Skeletal muscle satellite cell (primary cell): ENCODE data around the gene POLN.

ENCODE experiments used
- H3K27me3 ChIP-seq: 2 replicates; pipeline ENCODE4 v1.7.0; 2013; ENCODE audit warnings: low read length; ENCODE audit not compliant: control insufficient read depth, insufficient read depth
- H3K36me3 ChIP-seq: 2 replicates; pipeline ENCODE4 v1.7.0; 2013; ENCODE audit warnings: mild to moderate bottlenecking, control low read depth, low read length; ENCODE audit not compliant: insufficient read depth
- H3K4me1 ChIP-seq: 2 replicates; pipeline ENCODE4 v1.7.0; 2013; ENCODE audit warnings: low read length; ENCODE audit not compliant: control insufficient read depth, insufficient read depth
- H3K4me2 ChIP-seq: 2 replicates; pipeline ENCODE4 v1.7.0; 2013; ENCODE audit warnings: mild to moderate bottlenecking, low read length
- H3K4me3 ChIP-seq: 2 replicates; pipeline ENCODE4 v1.7.0; 2013; ENCODE audit warnings: low read length
- H3K9ac ChIP-seq: 2 replicates; pipeline ENCODE4 v1.7.0; 2013; ENCODE audit warnings: mild to moderate bottlenecking, low read depth, low read length, moderate library complexity
- H3K9me3 ChIP-seq: replicated peaks from 2 replicates; pipeline ENCODE4 v1.7.0; 2013; ENCODE audit warnings: mild to moderate bottlenecking, control low read depth, low read length

The POLN gene

GRCh38 chr4:2101346-2102044 is 140.4 kb downstream of the POLN start:
- Histone ChIP-seq H3K4me3 (no peak overlapping the region), H3K36me3 (no peaks in the 10 kb centered on the region), H3K4me1 (peaks cover 15% of the 10 kb centered on the region), H3K4me2 (peak overlapping the region; percentile 32), H3K9ac (no peak overlapping the region), H3K27me3 (no peaks in the 10 kb centered on the region), H3K9me3 (no peaks in the 10 kb centered on the region)

GRCh38 chr4:2096073-2096609 is 145.8 kb downstream of the POLN start:
- Histone ChIP-seq H3K27me3 (no peaks in the 10 kb centered on the region), H3K4me1 (peaks cover 2% of the 10 kb centered on the region), H3K9ac (no peak overlapping the region), H3K36me3 (no peaks in the 10 kb centered on the region), H3K4me3 (no peak overlapping the region), H3K4me2 (no peak overlapping the region), H3K9me3 (no peaks in the 10 kb centered on the region)

GRCh38 chr4:2095236-2096072 is 146.5 kb downstream of the POLN start:
- Histone ChIP-seq H3K9ac (no peak overlapping the region), H3K36me3 (no peaks in the 10 kb centered on the region), H3K27me3 (no peaks in the 10 kb centered on the region), H3K4me1 (no peaks in the 10 kb centered on the region), H3K4me2 (no peak overlapping the region), H3K9me3 (no peaks in the 10 kb centered on the region), H3K4me3 (no peak overlapping the region)

- H3K4me1 ChIP-seq = no peaks in the 10 kb centered on the region
- H3K27me3 ChIP-seq = no peaks in the 10 kb centered on the region
- no peaks in the 10 kb centered on the region for H3K36me3 ChIP-seq
- H3K4me2 ChIP-seq = no peak overlapping the region
- H3K9me3 ChIP-seq = no peaks in the 10 kb centered on the region
- H3K9ac ChIP-seq = no peak overlapping the region
- H3K4me3 ChIP-seq = no peak overlapping the region
Measured at GRCh38 chr4:2094545-2094944, 147.4 kb downstream of the POLN start.

- H3K9ac ChIP-seq = no peak overlapping the region
- no peak overlapping the region for H3K4me2 ChIP-seq
- no peak overlapping the region for H3K4me3 ChIP-seq
- H3K27me3 ChIP-seq = no peaks in the 10 kb centered on the region
- H3K9me3 ChIP-seq = no peaks in the 10 kb centered on the region
- H3K36me3 ChIP-seq = no peaks in the 10 kb centered on the region
- no peaks in the 10 kb centered on the region for H3K4me1 ChIP-seq
Measured at GRCh38 chr4:2093265-2093664, 148.7 kb downstream of the POLN start.

GRCh38 chr4:2092669-2093053 is 149.3 kb downstream of the POLN start:
- no peaks in the 10 kb centered on the region for H3K9me3 ChIP-seq
- H3K36me3 ChIP-seq = no peaks in the 10 kb centered on the region
- no peak overlapping the region for H3K4me2 ChIP-seq
- no peaks in the 10 kb centered on the region for H3K27me3 ChIP-seq
- H3K4me1 ChIP-seq = no peaks in the 10 kb centered on the region
- H3K9ac ChIP-seq = no peak overlapping the region
- H3K4me3 ChIP-seq = no peak overlapping the region

- no peaks in the 10 kb centered on the region for H3K4me1 ChIP-seq
- H3K9ac ChIP-seq = no peak overlapping the region
- H3K4me3 ChIP-seq = no peak overlapping the region
- H3K27me3 ChIP-seq = no peaks in the 10 kb centered on the region
- H3K9me3 ChIP-seq = no peaks in the 10 kb centered on the region
- H3K36me3 ChIP-seq = no peaks in the 10 kb centered on the region
- no peak overlapping the region for H3K4me2 ChIP-seq
Measured at GRCh38 chr4:2091990-2092668, 149.8 kb downstream of the POLN start.

GRCh38 chr4:2090642-2091041 is 151.3 kb downstream of the POLN start:
- Histone ChIP-seq H3K4me3 (no peak overlapping the region), H3K9ac (no peak overlapping the region), H3K36me3 (no peaks in the 10 kb centered on the region), H3K4me1 (no peaks in the 10 kb centered on the region), H3K27me3 (no peaks in the 10 kb centered on the region), H3K4me2 (no peak overlapping the region), H3K9me3 (no peaks in the 10 kb centered on the region)

GRCh38 chr4:2089222-2089621 is 152.7 kb downstream of the POLN start:
- Histone ChIP-seq H3K36me3 (no peaks in the 10 kb centered on the region), H3K4me2 (no peak overlapping the region), H3K4me3 (no peak overlapping the region), H3K9me3 (no peaks in the 10 kb centered on the region), H3K27me3 (no peaks in the 10 kb centered on the region), H3K9ac (no peak overlapping the region), H3K4me1 (peaks cover 5% of the 10 kb centered on the region)

- Histone ChIP-seq H3K9me3 (no peaks in the 10 kb centered on the region), H3K4me2 (no peak overlapping the region), H3K27me3 (no peaks in the 10 kb centered on the region), H3K36me3 (no peaks in the 10 kb centered on the region), H3K4me3 (no peak overlapping the region), H3K9ac (no peak overlapping the region), H3K4me1 (peaks cover 5% of the 10 kb centered on the region)
Measured at GRCh38 chr4:2087170-2087569, 154.8 kb downstream of the POLN start.

GRCh38 chr4:2085496-2085901 is 156.4 kb downstream of the POLN start:
- H3K4me3 ChIP-seq = no peak overlapping the region
- H3K4me2 ChIP-seq = no peak overlapping the region
- H3K36me3 ChIP-seq = no peaks in the 10 kb centered on the region
- no peaks in the 10 kb centered on the region for H3K9me3 ChIP-seq
- no peak overlapping the region for H3K9ac ChIP-seq
- no peaks in the 10 kb centered on the region for H3K27me3 ChIP-seq
- peaks cover 5% of the 10 kb centered on the region for H3K4me1 ChIP-seq
